ENCODE measurements around the gene SYP. TPM values are rescaled to one million over a fixed set of nuclear protein-coding genes. Genes with fewer than 3 reads are reported as not detected.

SYP gene
- total and polyA plus RNA-seq, 12 donors, result 0.59 to 2.9 (median 1.2) TPM

DNA sequence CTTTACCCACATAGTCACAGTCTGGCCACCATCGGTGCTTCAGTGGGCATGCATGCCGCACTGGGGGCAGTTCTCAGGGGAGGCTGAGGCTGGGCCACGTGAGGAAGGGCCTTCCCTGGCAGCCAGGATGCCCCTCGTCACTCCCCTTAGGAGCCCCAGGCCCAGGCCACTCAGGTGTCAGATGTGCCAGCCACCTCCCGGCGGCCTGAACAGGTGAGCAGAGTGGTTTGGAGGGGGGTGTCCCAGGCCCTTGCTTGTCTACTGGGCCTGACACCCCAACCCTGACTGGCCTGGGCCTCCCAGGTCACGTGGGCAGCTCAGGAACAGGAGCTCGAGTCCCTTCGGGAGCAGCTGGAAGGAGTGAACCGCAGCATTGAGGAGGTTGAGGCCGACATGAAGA, 47.4 kb upstream of the SYP start:
- H3K27me3 ChIP-seq, result no peaks in the 10 kb centered on the region
- H3K27ac ChIP-seq, result no peak overlapping the region
- H3K4me3 ChIP-seq, result no peak overlapping the region
- H3K9me3 ChIP-seq, result no peaks in the 10 kb centered on the region
- H3K4me1 ChIP-seq, result no peaks in the 10 kb centered on the region
- no peak for ATAC-seq
- TF ChIP-seq, protein P1, sequence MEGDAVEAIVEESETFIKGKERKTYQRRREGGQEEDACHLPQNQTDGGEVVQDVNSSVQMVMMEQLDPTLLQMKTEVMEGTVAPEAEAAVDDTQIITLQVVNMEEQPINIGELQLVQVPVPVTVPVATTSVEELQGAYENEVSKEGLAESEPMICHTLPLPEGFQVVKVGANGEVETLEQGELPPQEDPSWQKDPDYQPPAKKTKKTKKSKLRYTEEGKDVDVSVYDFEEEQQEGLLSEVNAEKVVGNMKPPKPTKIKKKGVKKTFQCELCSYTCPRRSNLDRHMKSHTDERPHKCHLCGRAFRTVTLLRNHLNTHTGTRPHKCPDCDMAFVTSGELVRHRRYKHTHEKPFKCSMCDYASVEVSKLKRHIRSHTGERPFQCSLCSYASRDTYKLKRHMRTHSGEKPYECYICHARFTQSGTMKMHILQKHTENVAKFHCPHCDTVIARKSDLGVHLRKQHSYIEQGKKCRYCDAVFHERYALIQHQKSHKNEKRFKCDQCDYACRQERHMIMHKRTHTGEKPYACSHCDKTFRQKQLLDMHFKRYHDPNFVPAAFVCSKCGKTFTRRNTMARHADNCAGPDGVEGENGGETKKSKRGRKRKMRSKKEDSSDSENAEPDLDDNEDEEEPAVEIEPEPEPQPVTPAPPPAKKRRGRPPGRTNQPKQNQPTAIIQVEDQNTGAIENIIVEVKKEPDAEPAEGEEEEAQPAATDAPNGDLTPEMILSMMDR (IDR thresholded peaks at IDR 0.05), result no peak
- peaks cover 0 to 67% (median 0%) of the 10 kb centered on the region in 9 donors for H3K36me3 ChIP-seq
- intact Hi-C loops (cut with DNase I), result no loop called here
- no peak for DNase-seq
- 93 to 97% methylated on average over 8 to 11 of the region's 11 CpGs for WGBS, 2 donors

DNA sequence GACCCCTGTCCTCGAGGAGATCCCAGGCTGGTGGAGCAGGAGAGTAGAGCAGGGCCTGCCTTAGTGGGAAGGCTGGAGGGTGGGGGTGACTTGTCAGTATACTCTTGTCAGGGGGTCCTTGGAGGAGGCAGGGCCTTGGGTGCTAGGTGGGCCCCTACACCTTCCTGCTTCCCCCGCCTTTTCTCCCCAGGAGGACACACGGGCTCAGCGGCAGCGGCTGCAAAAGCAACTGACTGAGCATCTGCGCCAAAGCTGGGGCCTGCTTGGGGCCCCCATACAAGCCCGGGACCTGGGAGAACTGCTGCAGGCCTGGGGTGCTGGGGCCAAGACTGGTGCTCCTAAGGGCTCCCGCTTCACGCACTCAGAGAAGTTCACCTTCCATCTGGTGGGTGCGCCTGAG, 46.5 kb upstream of the SYP start:
- ATAC-seq, result no peak
- Histone ChIP-seq H3K4me3 (no peak overlapping the region), H3K9me3 (no peaks in the 10 kb centered on the region), H3K27ac (no peak overlapping the region), H3K36me3 (peaks cover 0 to 74% (median 0%) of the 10 kb centered on the region in 9 donors), H3K4me1 (no peaks in the 10 kb centered on the region), H3K27me3 (no peaks in the 10 kb centered on the region)
- 94 to 98% methylated on average over 10 of the region's 10 CpGs for WGBS, 2 donors
- no peak for DNase-seq
- intact Hi-C loops (cut with DNase I), result no loop called here
- TF ChIP-seq, protein P1 (IDR thresholded peaks at IDR 0.05), result no peak

DNA sequence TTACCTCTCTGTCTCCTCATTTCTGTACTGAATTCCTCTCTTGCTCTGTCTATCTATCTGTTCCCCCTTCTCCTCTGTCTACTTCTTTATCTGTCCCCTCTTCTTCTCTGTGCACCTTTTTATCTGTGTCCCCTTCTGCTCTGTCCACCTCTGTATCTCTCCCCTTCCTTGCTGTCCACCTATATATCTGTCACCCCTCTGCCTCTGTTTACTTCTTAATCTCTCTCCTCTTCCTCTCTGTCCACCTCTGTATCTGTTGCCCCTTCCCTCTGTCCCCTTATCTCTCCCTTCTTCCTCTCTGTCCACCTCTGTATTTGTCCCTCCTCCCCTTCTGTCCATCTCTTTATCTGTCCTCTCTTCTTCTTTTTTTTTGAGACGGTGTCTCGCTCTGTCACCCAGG, 44.2 kb upstream of the SYP start:
- Histone ChIP-seq H3K27me3 (no peaks in the 10 kb centered on the region), H3K4me1 (no peaks in the 10 kb centered on the region), H3K36me3 (peaks cover 0 to 76% (median 0%) of the 10 kb centered on the region in 9 donors), H3K9me3 (no peaks in the 10 kb centered on the region), H3K27ac (no peak overlapping the region), H3K4me3 (no peak overlapping the region)
- TF ChIP-seq, protein P1 (IDR thresholded peaks at IDR 0.05), result no peak
- no peak for ATAC-seq
- intact Hi-C loops (cut with DNase I), result no loop called here
- 87 to 100% methylated on average over 2 of the region's 2 CpGs for WGBS, 2 donors
- DNase-seq, result no peak

DNA sequence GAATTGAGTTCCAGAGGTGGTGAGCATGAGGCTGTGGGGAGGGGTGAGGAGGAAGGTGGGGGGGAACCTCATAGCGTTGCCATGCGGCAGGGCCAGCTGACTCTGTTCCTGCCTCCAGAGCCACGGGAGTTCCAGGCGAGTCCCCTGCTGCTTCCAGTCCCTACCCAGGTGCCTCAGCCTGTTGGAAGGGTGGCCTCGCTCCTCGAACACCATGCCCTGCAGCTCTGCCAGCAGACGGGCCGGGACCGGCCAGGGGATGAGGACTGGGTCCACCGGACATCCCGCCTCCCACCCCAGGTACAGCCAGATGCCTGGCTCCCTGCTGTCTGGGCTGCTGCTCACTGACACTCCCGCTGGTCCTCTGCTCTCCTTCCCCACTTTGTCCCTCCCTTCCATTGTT, 43.2 kb upstream of the SYP start:
- peaks cover 0 to 68% (median 0%) of the 10 kb centered on the region in 9 donors for H3K36me3 ChIP-seq

More for the DNA sequence above, 43.2 kb upstream of the SYP start:
- Histone ChIP-seq H3K27ac (no peak overlapping the region), H3K27me3 (no peaks in the 10 kb centered on the region), H3K4me1 (peaks cover 0 to 5% (median 0%) of the 10 kb centered on the region in 9 donors), H3K9me3 (no peaks in the 10 kb centered on the region), H3K4me3 (no peak overlapping the region)
- no peak for DNase-seq
- ATAC-seq, result no peak
- intact Hi-C loops (cut with DNase I), result no loop called here
- 91 to 92% methylated on average over 9 to 12 of the region's 12 CpGs for WGBS, 2 donors
- TF ChIP-seq, protein P1 (IDR thresholded peaks at IDR 0.05), result no peak
